Activated CD8-positive, alpha-beta memory T cell treated with anti-CD3 and anti-CD28 coated beads, Interleukin-2, amount 50 U/mL, for 4 hours (primary cell): ENCODE measurements around the gene ATP8A2.
"Not testable (repeated sequence)": the region's sequence is repeated elsewhere in the genome, so short reads cannot be mapped to it uniquely, and the experiment has no call there.

Experiments
- DNase-seq: peaks from one replicate; pipeline ENCODE4 v3.0.0-alpha.2; 2020

The ATP8A2 gene

DNA sequence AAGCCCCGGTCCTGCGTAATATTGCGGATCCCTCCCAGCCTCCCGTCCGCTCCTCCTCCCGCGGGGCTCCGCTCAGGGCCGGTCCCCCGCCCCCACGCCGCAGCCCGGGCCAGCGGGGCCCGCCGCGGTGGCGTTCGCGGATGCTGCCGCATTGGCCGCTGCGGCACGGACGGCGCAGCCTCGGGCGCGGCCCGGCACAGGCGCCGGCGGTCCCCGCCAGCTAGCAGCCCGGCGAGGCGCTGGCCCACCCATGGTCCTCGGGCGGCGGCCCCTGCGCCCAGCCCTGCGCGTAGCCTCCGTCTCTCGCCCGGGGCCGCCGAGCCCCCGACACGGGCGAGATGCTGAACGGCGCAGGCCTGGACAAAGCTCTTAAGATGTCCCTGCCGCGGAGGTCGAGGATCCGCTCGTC is at the start of gene ATP8A2:
Gene ATP8A2 (plus strand): TSS at position 100 of the 409 bp plus-strand sequence. CDS start 239 bp downstream, at position 339.
- no peak for DNase-seq

GRCh38 chr13:25324100-25324499 is 47.7 kb upstream of the ATP8A2 start:
- no peak for DNase-seq

DNA sequence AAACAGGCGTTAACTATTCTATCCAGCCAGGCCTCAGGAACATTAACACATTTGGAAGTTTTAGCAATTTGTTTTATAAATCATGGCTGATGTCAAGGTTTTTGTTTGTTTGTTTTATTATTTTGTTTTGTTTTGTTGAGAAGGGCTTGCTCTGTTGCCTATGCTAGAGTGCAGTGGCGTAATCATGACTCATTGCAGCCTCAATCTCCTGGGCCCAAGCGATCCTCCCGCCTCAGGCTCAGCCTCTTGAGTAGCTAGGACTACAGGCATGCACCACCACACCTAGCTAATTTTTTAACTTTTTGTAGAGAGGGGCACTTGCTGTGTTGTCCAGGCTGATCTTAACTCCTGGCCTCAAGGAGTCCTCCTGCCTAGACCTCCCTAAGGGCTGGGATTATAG is 42.1 kb upstream of the ATP8A2 start:
- no peak for DNase-seq

GRCh38 chr13:25330541-25330940 is 41.2 kb upstream of the ATP8A2 start:
- DNase-seq: no peak

DNA sequence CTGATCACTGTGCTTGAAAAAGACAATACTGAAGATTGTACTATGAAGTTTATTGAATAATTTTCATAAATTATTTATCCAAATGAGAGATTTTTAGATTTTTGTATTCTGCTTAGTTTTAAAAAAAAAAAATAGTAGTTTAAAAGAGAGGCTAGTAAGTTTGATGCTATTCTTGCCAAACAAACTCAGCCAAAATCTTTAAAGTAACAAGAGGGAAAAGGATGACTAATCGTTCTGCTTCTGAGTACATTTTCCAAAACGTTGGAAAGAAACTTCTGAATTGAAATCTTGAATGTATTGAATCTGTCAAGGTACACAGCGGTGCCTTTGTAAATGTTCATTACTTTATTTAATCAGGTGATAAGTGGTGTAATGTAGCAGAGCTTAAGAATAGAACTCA is 35.9 kb upstream of the ATP8A2 start:
- DNase-seq: no peak

- no peak for DNase-seq
These were observed 26.2 kb upstream of the ATP8A2 start for GRCh38 chr13:25345576-25345975.

DNA sequence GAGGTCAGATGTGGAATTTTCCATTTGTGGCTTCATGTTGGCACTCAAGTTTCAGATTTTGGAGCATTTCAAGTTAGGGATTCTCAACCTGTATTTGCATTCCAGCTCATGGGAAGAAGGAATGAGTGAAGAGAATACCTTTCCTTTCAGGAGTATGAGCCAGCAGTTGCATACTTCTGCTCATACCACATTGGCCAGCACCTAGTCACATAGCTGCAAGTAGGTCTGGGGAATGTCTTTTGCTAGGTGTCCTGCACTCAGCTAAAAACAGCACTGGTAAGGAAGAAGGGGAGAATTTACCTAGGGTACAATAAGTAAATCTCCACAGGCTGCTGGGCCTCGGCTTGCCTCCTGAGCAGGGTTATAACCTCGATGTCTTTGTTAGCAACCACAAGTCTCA is 24.6 kb upstream of the ATP8A2 start:
- DNase-seq: no peak

- DNase-seq: no peak
These were observed 20.4 kb upstream of the ATP8A2 start for GRCh38 chr13:25351404-25351803.

DNA sequence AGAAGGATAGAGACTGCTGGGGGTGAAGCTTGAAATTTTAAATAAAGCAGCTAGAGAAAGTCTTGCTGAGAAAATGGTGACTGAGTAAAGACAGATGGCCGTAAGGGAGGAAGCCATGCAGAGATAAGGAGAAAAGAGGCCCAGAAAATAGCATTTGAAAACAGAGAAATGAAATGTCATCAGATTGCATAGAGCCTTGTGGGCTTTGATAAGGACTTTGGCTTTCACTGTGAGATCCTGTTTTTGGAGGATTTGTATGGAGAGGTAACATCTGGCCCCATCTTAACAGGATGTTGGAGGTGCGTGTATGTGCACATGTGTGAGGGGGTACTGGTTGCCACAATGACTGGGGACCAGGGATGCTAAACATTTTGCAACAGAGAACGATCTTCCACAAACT is 19.5 kb upstream of the ATP8A2 start:
- DNase-seq: no peak

DNA sequence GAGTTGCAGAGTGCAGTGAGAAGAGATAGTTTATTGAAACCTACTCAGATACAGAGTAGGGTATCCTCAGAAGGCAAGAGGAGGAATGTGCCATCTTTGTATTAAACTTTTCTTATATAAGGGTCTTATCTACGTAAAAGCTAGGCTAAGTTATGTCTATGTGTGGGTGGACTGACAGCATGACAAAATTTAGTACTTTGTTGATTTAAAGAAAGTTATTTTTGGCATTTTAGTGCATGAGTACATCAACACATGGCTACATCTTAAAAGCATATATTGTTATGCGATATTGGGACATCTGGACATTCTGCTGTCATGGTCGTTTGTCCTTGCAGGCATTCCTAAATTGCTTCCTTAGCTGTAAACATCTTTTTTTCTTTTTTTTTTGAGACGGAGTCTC is 19.0 kb upstream of the ATP8A2 start:
- no peak for DNase-seq

- DNase-seq: no peak
These were observed 18.4 kb upstream of the ATP8A2 start for GRCh38 chr13:25353344-25353743.

DNA sequence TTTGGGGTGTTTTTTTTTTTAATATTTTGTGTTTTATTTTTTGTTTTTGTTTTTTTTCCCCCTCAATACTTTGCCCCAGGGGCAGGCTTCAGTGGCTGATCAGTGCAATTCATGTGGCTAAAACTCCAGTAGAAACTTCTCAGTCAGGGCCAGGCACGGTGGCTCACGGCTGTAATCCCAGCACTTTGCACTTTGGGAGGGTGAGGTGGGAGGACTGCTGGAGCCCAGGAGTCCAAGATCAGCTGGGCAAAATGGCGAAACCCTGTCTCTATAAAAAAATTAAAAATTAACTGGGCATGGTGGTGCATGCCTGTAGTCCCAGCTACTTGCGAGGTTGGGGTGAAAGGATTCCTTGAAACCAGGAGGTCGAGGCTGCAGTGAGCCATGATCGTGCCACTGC is 17.4 kb upstream of the ATP8A2 start:
- DNase-seq: no peak

- not testable (repeated sequence) for DNase-seq
These were observed 11.3 kb upstream of the ATP8A2 start for GRCh38 chr13:25360443-25360842.

DNA sequence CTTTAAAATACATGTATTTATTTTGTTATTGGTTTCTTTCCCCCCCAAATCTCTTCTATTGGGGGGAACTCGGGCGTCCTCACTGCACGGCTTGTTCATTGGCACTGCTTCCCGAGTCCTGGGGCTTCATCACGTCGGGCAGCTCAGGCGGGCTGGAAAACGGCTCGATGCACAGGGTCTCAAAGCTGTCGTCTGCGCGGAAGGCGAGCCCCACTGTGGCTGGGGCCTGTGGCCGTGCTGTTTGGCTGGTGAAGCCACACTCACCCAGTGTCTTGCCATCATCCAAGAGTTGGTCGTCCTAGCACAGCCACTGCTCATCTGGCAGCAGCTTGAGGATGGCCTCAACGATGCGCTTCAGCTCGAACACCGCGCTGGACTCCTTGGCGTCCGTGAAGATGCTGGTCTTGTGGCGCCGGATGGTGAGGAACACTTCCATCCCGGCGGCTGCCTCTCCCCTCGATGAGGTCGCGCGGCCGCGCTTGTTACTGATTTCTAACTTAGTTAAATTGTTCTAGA is 6.0 kb upstream of the ATP8A2 start:
- no peak for DNase-seq

DNA sequence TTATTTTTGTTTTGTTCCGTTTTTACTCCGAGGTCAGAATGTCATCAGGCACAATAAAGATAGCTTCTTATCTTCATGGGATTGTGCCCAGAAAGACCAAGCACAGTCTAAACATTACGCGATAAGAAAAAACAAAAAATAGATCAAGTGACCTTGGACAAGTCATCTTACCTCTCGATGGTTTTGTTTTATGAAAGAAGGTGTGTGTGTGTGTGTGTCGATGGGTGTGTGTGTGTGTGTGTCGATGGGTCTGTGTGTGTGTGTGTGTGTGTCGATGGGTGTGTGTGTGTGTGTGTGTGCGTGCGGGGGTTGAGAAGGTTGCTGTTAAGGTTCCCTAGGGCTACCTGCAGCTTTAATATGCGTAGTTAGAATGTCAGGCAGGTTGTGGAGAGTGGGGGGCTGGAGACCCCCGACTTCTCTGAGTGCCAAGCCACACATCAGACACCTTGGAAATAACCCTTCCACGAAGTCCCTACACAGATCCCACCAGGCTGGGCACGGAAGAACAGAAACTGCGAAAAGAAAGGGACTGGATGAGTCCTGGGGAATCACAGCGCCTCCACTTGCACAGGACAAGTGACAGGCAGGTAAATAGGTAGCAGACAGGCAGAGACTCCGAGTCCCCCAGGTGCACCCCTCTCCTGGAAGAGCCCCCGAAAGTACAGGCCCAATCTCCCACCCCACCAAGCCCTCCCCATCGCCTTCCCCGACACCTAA is 458 bp upstream of the ATP8A2 start:
- DNase-seq: no peak

- DNase-seq: no peak
These were observed 709 bp downstream of the ATP8A2 start for GRCh38 chr13:25372284-25373081.

GRCh38 chr13:25375727-25376358 is 4.1 kb downstream of the ATP8A2 start:
- no peak for DNase-seq

- DNase-seq: no peak
These were observed 5.6 kb downstream of the ATP8A2 start for GRCh38 chr13:25377244-25377962.

GRCh38 chr13:25378528-25378927 is 6.8 kb downstream of the ATP8A2 start:
- DNase-seq: no peak

GRCh38 chr13:25379011-25379410 is 7.2 kb downstream of the ATP8A2 start:
- no peak for DNase-seq

- DNase-seq: no peak
These were observed 8.3 kb downstream of the ATP8A2 start for GRCh38 chr13:25380082-25380481.

GRCh38 chr13:25380741-25381324 is 9.1 kb downstream of the ATP8A2 start:
- DNase-seq: no peak
